Kidney tubule cell (primary cell): Measurements from ENCODE around the gene TMEM170A.

ENCODE experiments used
- DNase-seq: peaks from one replicate; pipeline ENCODE4 v3.0.0-alpha.2; 2018; ENCODE audit warnings: low spot score

TMEM170A gene

GRCh38 chr16:75401691-75402090 is 62.8 kb downstream of the TMEM170A start:
- DNase-seq, result no peak

- DNase-seq, result no peak
These were observed 66.2 kb downstream of the TMEM170A start for GRCh38 chr16:75398333-75398732.

DNA sequence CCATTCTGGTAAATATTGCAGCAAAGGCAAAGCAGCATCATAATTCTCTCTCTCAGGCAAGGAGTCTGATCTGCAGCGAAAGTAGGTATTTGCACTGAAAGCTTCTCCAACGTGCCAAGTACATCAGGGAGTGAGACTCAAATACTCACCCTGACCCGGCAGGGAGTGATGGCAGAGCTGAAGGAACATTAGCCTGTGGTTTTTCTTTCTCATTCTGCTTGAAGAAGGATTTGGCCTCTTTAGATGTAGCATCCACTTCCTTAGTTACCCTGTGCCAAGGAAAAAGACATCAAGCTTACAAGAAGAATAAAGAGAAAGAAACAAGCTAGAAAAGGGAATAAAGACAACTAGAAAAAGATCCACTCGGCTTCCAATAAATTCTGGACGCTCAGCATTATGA is 69.5 kb downstream of the TMEM170A start:
- DNase-seq, result no peak
